ENCODE data around the gene PIGT. TPM values are rescaled to one million over a fixed set of nuclear protein-coding genes. Genes with fewer than 3 reads are reported as not detected.

Gene PIGT
- total RNA-seq, 1 experiment from 2014 or later, result 108 TPM

DNA sequence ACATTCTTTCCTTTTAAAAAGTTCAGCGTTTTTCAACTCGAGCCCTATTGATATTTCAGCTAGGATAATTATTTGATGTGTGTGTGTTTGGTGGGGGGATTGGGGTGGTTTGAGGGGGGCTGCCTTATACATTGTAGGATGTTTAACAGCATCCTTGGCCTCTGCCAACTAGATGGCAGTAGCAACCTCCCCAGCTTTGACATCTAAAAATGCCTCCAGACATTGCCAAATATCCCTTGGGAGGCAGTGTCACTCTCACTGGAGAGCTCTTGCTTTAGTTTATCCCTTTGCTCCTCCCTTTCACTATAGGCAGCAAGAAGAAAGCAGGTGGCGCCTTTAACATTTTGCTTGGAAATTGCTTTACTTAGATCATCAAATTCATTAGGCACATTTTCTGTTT, 23.2 kb upstream of the PIGT start:
- Histone ChIP-seq H3K9me3 (ENCODE audit: control insufficient read depth, insufficient read depth, low read depth, low read length) (no peaks in the 10 kb centered on the region), H3K4me3 (ENCODE audit: low read depth in 2 of 2, low read length in 2 of 2) (no peak overlapping the region), H3K27me3 (ENCODE audit: control insufficient read depth, insufficient read depth, low read length) (no peaks in the 10 kb centered on the region), H3K27ac (ENCODE audit: low read length) (no peak overlapping the region), H3K4me1 (ENCODE audit: control insufficient read depth, insufficient read depth, low read length) (no peaks in the 10 kb centered on the region), H3K36me3 (ENCODE audit: control insufficient read depth, insufficient read depth, low read length) (no peaks in the 10 kb centered on the region)
- POLR2A ChIA-PET, result no interaction called here
- peak; percentile 48 for TF ChIP-seq CTCF (IDR thresholded peaks at IDR 0.05)
- TF ChIP-seq, protein P1, sequence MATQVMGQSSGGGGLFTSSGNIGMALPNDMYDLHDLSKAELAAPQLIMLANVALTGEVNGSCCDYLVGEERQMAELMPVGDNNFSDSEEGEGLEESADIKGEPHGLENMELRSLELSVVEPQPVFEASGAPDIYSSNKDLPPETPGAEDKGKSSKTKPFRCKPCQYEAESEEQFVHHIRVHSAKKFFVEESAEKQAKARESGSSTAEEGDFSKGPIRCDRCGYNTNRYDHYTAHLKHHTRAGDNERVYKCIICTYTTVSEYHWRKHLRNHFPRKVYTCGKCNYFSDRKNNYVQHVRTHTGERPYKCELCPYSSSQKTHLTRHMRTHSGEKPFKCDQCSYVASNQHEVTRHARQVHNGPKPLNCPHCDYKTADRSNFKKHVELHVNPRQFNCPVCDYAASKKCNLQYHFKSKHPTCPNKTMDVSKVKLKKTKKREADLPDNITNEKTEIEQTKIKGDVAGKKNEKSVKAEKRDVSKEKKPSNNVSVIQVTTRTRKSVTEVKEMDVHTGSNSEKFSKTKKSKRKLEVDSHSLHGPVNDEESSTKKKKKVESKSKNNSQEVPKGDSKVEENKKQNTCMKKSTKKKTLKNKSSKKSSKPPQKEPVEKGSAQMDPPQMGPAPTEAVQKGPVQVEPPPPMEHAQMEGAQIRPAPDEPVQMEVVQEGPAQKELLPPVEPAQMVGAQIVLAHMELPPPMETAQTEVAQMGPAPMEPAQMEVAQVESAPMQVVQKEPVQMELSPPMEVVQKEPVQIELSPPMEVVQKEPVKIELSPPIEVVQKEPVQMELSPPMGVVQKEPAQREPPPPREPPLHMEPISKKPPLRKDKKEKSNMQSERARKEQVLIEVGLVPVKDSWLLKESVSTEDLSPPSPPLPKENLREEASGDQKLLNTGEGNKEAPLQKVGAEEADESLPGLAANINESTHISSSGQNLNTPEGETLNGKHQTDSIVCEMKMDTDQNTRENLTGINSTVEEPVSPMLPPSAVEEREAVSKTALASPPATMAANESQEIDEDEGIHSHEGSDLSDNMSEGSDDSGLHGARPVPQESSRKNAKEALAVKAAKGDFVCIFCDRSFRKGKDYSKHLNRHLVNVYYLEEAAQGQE (IDR thresholded peaks at IDR 0.05; ENCODE audit: insufficient read depth in 1 of 2, low read depth in 2 of 2, low read length in 1 of 2), result no peak
- no peak for TF ChIP-seq POLR2AphosphoS5 (IDR thresholded peaks at IDR 0.05; ENCODE audit: low read depth, low read length)
- in situ Hi-C loops (cut with HindIII; ENCODE audit: low pct_unique_long_range_greater_than_20kb, low sequenced_read_pairs), result no loop called here
- CTCF ChIA-PET, result interaction anchor here (0.6 to 0.7 kb wide), 3 partner anchors 53 to 221 kb away, joined by 3 to 12 read pairs (median 3); no protein-coding TSS in a partner anchor
- BruUV-seq (replicated peaks), result no TSS peak
- ATAC-seq, result 0 out of 2 replicates have a peak, but pooled peaks have one; percentile 51
- DNase-seq (ENCODE audit: low read depth, low spot score), result no peak
- intact Hi-C loops (cut with micrococcal nuclease; ENCODE audit: unreplicated experiment), result no loop called here

DNA sequence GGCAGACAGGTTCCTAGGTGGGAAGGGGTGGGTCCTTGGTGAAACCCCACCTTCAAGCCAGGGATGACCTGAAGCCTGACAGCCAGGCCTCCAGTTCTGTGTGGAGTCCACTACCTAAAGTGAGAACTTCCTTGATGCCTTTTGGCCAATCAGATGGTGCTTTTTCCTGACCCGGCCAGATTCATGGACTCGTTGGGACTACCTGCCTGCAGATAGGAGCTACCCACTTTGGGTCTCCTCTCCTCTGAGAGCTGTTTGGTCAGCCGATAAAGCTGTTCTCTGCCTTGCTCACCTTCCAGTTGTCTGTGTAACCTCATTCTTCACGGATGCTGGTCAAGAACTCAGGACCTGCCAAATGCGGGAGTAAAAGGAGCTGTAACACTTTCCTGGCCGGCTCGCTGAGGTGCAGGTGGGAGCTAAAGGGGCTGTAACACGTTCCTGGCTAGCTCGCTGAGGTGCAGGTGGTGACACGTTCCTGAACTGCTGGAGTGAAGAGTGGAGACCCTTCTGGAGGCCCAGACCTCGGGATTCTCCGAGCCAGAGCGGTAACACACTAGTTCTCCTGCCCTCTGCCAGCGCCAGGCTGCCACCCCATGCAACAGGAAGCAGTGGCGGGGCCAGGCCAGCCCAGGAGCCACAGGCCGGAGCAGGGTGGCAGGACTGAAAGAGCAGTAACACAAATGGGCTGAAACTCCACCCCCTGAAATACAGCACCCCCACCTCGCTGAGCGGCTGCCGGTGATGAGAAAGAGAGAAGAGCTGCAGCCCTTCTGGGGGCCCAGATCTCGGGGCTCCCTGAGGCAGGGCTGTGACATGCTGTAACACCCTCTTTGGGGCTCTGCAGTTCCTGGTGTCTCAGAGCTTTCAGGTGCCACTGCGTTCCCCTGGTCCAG, 21.5 kb upstream of the PIGT start:
- no TSS peak for BruUV-seq (replicated peaks)
- no peaks in the 10 kb centered on the region for H3K4me1 ChIP-seq (ENCODE audit: control insufficient read depth, insufficient read depth, low read length)
- H3K36me3 ChIP-seq (ENCODE audit: control insufficient read depth, insufficient read depth, low read length), result no peaks in the 10 kb centered on the region
- POLR2A ChIA-PET, result interaction anchor here (0.6 kb wide), 1 partner anchor 17 kb away, joined by 4 read pairs; no protein-coding TSS in a partner anchor
- intact Hi-C loops (cut with micrococcal nuclease; ENCODE audit: unreplicated experiment) (no loop called here), in situ Hi-C loops (cut with HindIII; ENCODE audit: low pct_unique_long_range_greater_than_20kb, low sequenced_read_pairs) (no loop called here)
- CTCF ChIA-PET, result no interaction called here
- no peak for DNase-seq (ENCODE audit: low read depth, low spot score)
- no peak overlapping the region for H3K4me3 ChIP-seq (ENCODE audit: low read depth in 2 of 2, low read length in 2 of 2)
- H3K27me3 ChIP-seq (ENCODE audit: control insufficient read depth, insufficient read depth, low read length), result no peaks in the 10 kb centered on the region
- H3K27ac ChIP-seq (ENCODE audit: low read length), result no peak overlapping the region
- ATAC-seq, result no peak
- peaks cover 5% of the 10 kb centered on the region; the same call in 1 of the 2 replicates for H3K9me3 ChIP-seq (ENCODE audit: control insufficient read depth, insufficient read depth, low read depth, low read length)
- no peak for TF ChIP-seq TCF7L2 (IDR thresholded peaks at IDR 0.05; ENCODE audit: low read depth, low read length)
- TF ChIP-seq, protein P1 (IDR thresholded peaks at IDR 0.05; ENCODE audit: insufficient read depth in 1 of 2, low read depth in 2 of 2, low read length in 1 of 2), result no peak
- no peak for TF ChIP-seq CTCF (IDR thresholded peaks at IDR 0.05)
- TF ChIP-seq SIN3A (IDR thresholded peaks at IDR 0.05; ENCODE audit: borderline replicate concordance, insufficient read depth, low read depth, low read length), result no peak
- TF ChIP-seq POLR2AphosphoS5 (IDR thresholded peaks at IDR 0.05; ENCODE audit: low read depth, low read length), result no peak
